ENCODE data around the gene SLC22A15.
"Not testable (repeated sequence)": the region's sequence is repeated elsewhere in the genome, so short reads cannot be mapped to it uniquely, and the experiment has no call there.

SLC22A15 gene

GRCh38 chr1:115976062-115976920, at the start of gene SLC22A15:
TSS of gene SLC22A15 (plus strand) at chr1:115976513. CDS start at chr1:115976628, 115 bp downstream.
- peak; percentile 43 for DNase-seq

GRCh38 chr1:115927971-115928370, 48.3 kb upstream of the SLC22A15 start:
- no peak for DNase-seq

GRCh38 chr1:115929881-115930280, 46.4 kb upstream of the SLC22A15 start:
- DNase-seq: no peak

GRCh38 chr1:115933625-115934024, 42.7 kb upstream of the SLC22A15 start:
- DNase-seq: no peak

GRCh38 chr1:115939455-115939854, 36.9 kb upstream of the SLC22A15 start:
- no peak for DNase-seq

GRCh38 chr1:115946116-115946515, 30.2 kb upstream of the SLC22A15 start:
- no peak for DNase-seq

GRCh38 chr1:115949156-115949555, 27.2 kb upstream of the SLC22A15 start:
- no peak for DNase-seq

- DNase-seq: no peak
These were observed 24.8 kb upstream of the SLC22A15 start for GRCh38 chr1:115951560-115951959.

- no peak for DNase-seq
These were observed 23.8 kb upstream of the SLC22A15 start for GRCh38 chr1:115952547-115952946.

- DNase-seq: no peak
These were observed 23.1 kb upstream of the SLC22A15 start for GRCh38 chr1:115953180-115953579.

GRCh38 chr1:115954684-115955083, 21.6 kb upstream of the SLC22A15 start:
- no peak for DNase-seq

- no peak for DNase-seq
These were observed 21.1 kb upstream of the SLC22A15 start for GRCh38 chr1:115955228-115955627.

GRCh38 chr1:115958866-115959265, 17.4 kb upstream of the SLC22A15 start:
- no peak for DNase-seq

- DNase-seq: no peak
These were observed 6.8 kb upstream of the SLC22A15 start for GRCh38 chr1:115969509-115969908.

- not testable (repeated sequence) for DNase-seq
These were observed 4.5 kb upstream of the SLC22A15 start for GRCh38 chr1:115971778-115972177.

- DNase-seq: no peak
These were observed 3.2 kb upstream of the SLC22A15 start for GRCh38 chr1:115973154-115973553.

- no peak for DNase-seq
These were observed 698 bp upstream of the SLC22A15 start for GRCh38 chr1:115975569-115976061.

- DNase-seq: no peak
These were observed 697 bp downstream of the SLC22A15 start for GRCh38 chr1:115976921-115977498.

- no peak for DNase-seq
These were observed 1.4 kb downstream of the SLC22A15 start for GRCh38 chr1:115977499-115978258.

GRCh38 chr1:115978292-115978941, 2.1 kb downstream of the SLC22A15 start:
- no peak for DNase-seq

GRCh38 chr1:115980156-115980555, 3.8 kb downstream of the SLC22A15 start:
- DNase-seq: no peak

GRCh38 chr1:115980998-115981993, 5.0 kb downstream of the SLC22A15 start:
- no peak for DNase-seq

Data from GDM1 (cell line).